NCI-H2171 treated with DMSO at 0.1 percent for 48 hours (cell line): ENCODE measurements around the gene MYF5.

Experiments used
- DNase-seq: peaks from one replicate; lab custom pipeline; 2025; lab: John Stamatoyannopoulos, UW

Gene MYF5

GRCh38 chr12:80707830-80708258 lies 8.9 kb upstream of the MYF5 start:
- DNase-seq: no peak

GRCh38 chr12:80708259-80708974 lies 8.3 kb upstream of the MYF5 start:
- no peak for DNase-seq

- no peak for DNase-seq
These were observed 7.8 kb upstream of the MYF5 start for GRCh38 chr12:80708975-80709328.

GRCh38 chr12:80709811-80710726 lies 6.6 kb upstream of the MYF5 start:
- DNase-seq: no peak

- no peak for DNase-seq
These were observed 5.8 kb upstream of the MYF5 start for GRCh38 chr12:80710727-80711449.

- DNase-seq: no peak
These were observed 4.8 kb upstream of the MYF5 start for GRCh38 chr12:80711866-80712265.

- no peak for DNase-seq
These were observed 3.8 kb upstream of the MYF5 start for GRCh38 chr12:80712866-80713265.

GRCh38 chr12:80713419-80713818 lies 3.3 kb upstream of the MYF5 start:
- DNase-seq: no peak

GRCh38 chr12:80714055-80714454 lies 2.7 kb upstream of the MYF5 start:
- DNase-seq: no peak

- DNase-seq: no peak
These were observed 1.9 kb upstream of the MYF5 start for GRCh38 chr12:80714846-80715245.

GRCh38 chr12:80715713-80716249 lies 931 bp upstream of the MYF5 start:
- no peak for DNase-seq

- no peak for DNase-seq
These were observed 1.1 kb downstream of the MYF5 start for GRCh38 chr12:80717856-80718255.

GRCh38 chr12:80720516-80720915 lies 3.8 kb downstream of the MYF5 start:
- DNase-seq: no peak

- no peak for DNase-seq
These were observed 4.6 kb downstream of the MYF5 start for GRCh38 chr12:80721326-80721725.

GRCh38 chr12:80745851-80746505 lies 29.3 kb downstream of the MYF5 start:
- peak; percentile 34 for DNase-seq

- no peak for DNase-seq
These were observed 31.1 kb downstream of the MYF5 start for GRCh38 chr12:80747800-80748199.

GRCh38 chr12:80749456-80749855 lies 32.7 kb downstream of the MYF5 start:
- no peak for DNase-seq

- DNase-seq: no peak
These were observed 35.8 kb downstream of the MYF5 start for GRCh38 chr12:80752464-80752863.

- DNase-seq: no peak
These were observed 37.6 kb downstream of the MYF5 start for GRCh38 chr12:80754274-80754673.

GRCh38 chr12:80756875-80757274 lies 40.2 kb downstream of the MYF5 start:
- no peak for DNase-seq

GRCh38 chr12:80761838-80762237 lies 45.1 kb downstream of the MYF5 start:
- DNase-seq: no peak

- peak; percentile 79 for DNase-seq
These were observed 47.2 kb downstream of the MYF5 start for GRCh38 chr12:80763874-80764273.
